Measurements from ENCODE around the gene PCNT.

The PCNT gene

DNA sequence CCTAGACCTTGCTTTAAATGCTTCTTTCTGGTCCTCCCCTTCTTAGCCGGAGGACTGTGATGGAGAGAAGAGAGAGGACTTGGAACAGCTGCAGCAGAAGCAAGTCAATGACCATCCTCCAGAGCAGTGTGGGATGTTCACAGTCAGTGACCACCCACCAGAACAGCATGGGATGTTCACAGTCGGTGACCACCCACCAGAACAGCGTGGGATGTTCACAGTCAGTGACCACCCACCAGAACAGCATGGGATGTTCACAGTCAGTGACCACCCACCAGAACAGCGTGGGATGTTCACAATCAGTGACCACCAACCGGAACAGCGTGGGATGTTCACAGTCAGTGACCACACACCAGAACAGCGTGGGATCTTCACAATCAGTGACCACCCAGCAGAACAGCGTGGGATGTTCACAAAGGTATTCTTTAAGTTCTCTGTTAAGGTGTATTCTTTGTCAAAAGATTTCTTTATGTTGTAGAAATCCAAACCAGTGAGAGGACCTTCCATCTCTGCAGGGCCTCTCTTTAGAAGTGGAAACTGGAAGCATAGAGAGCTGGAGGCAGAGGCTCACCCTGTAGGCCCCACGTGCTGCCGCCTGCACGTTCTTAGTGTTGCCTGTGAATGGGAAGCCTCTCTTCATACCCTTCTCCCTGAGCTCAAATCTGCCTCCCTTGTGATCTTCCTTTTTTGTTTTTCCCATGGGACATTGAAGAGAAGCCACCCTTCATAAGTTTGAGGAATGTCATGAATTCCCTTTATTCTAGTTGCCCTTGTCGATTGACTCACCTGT lies 10.6 kb downstream of the PCNT start:
- no peak overlapping the region for H3K4me3 ChIP-seq (replicated peaks in 1 of 2; ENCODE audit: low read depth in 2 of 2, low read length in 2 of 2)
- DNase-seq (ENCODE audit: low read depth in 2 of 2): no peak
- TF ChIP-seq, protein P1, sequence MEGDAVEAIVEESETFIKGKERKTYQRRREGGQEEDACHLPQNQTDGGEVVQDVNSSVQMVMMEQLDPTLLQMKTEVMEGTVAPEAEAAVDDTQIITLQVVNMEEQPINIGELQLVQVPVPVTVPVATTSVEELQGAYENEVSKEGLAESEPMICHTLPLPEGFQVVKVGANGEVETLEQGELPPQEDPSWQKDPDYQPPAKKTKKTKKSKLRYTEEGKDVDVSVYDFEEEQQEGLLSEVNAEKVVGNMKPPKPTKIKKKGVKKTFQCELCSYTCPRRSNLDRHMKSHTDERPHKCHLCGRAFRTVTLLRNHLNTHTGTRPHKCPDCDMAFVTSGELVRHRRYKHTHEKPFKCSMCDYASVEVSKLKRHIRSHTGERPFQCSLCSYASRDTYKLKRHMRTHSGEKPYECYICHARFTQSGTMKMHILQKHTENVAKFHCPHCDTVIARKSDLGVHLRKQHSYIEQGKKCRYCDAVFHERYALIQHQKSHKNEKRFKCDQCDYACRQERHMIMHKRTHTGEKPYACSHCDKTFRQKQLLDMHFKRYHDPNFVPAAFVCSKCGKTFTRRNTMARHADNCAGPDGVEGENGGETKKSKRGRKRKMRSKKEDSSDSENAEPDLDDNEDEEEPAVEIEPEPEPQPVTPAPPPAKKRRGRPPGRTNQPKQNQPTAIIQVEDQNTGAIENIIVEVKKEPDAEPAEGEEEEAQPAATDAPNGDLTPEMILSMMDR (IDR thresholded peaks at IDR 0.05; ENCODE audit: low read depth, low read length): no peak

DNA sequence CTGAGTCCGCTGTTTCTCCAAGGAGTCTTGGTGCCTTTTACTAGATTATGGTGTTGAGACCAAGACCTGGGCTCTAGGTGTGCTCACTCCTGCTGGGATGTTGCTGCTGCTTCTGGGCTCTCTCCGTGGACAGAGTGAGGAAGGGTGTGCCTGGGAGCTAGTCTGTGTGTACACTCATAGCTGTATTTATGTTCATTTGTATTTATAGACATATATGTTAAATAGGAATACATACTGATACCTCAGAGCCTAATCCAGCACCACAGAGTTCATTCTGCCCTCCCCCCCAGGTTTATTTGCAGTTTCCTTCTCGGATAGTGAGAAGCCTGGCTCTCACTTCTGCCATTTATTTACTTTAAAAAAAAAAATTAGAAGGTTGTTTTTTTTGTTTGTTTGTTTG lies 12.6 kb downstream of the PCNT start:
- DNase-seq (ENCODE audit: low read depth in 2 of 2): no peak
- TF ChIP-seq, protein P1 (IDR thresholded peaks at IDR 0.05; ENCODE audit: low read depth, low read length): no peak
- H3K4me3 ChIP-seq (replicated peaks in 1 of 2; ENCODE audit: low read depth in 2 of 2, low read length in 2 of 2): no peak overlapping the region

DNA sequence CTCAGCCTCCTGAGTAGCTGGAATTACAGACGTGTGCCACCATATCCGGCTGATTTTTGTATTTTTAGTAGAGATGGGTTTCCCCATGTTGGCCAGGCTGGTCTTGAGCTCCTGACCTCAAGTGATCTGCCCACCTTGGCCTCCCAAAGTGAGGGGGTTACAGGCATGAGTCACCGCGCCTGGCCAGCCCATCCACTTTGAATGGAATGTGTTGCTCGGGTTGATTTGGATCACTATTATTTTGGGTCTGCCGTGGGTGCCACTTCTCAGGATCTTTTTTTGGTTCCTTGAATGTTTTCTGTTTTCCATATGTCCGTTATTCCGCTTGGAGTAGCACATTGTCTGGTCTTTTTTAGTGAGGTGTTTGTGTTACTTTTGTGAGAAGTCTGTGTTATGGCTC lies 17.0 kb downstream of the PCNT start:
- H3K4me3 ChIP-seq (replicated peaks in 1 of 2; ENCODE audit: low read depth in 2 of 2, low read length in 2 of 2): no peak overlapping the region
- TF ChIP-seq, protein P1 (IDR thresholded peaks at IDR 0.05; ENCODE audit: low read depth, low read length): no peak
- no peak for DNase-seq (ENCODE audit: low read depth in 2 of 2)

DNA sequence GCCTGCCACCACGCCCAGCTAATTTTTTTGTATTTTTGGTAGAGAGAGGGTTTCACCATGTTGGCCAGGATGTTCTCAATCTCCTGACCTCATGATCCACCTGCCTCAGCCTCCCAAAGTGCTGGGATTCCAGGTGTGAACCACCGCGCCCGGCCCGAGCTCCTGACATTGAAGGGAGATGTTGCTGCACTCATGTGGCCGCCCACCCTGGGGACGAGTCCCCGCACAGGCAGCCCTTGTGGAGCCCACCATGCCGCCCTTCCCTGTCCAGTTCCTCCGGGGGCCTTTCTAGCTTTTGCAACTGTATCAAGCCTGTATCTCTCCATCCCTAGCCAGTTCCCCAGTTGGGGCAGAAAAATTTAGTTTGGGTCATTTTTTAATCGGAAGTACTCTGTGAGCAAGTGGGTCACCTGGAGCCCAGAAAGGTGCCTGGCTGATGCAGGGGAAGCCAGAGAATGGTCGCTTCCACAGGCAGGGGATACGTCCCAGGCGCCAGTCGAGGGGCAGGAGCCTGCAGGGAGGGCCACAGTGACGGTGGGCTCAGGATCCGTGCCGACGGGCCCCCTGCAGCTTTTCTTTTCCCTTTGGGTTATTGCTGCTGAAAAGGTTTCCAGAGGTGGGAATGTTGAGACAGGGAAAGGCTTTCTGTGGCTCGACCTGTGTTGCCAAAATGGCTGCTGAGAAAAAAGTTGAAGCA lies 20.4 kb downstream of the PCNT start:
- TF ChIP-seq, protein P1 (IDR thresholded peaks at IDR 0.05; ENCODE audit: low read depth, low read length): no peak
- no peak overlapping the region for H3K4me3 ChIP-seq (replicated peaks in 1 of 2; ENCODE audit: low read depth in 2 of 2, low read length in 2 of 2)
- no peak for DNase-seq (ENCODE audit: low read depth in 2 of 2)

DNA sequence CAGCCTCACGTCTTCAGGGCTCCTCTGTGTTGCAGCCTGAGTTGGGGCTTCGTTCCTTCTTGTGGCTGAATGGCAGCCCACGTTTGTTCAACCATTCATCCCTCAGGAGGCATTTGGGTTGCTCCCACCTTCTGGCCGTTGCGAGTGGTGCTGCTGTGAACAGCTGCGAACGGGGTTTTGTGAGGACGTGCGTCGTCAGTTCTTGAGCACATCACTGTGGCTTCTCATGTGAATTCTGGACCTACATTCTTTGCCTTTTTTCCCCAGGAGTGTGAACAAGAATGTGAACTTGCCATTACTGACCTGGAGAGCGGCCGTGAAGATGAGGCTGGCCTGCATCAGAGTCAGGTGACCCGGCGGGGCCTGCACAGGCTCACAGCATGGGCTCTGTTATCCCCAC lies 21.9 kb downstream of the PCNT start:
- H3K4me3 ChIP-seq (replicated peaks in 1 of 2; ENCODE audit: low read depth in 2 of 2, low read length in 2 of 2): no peak overlapping the region
- TF ChIP-seq, protein P1 (IDR thresholded peaks at IDR 0.05; ENCODE audit: low read depth, low read length): no peak
- no peak for DNase-seq (ENCODE audit: low read depth in 2 of 2)

DNA sequence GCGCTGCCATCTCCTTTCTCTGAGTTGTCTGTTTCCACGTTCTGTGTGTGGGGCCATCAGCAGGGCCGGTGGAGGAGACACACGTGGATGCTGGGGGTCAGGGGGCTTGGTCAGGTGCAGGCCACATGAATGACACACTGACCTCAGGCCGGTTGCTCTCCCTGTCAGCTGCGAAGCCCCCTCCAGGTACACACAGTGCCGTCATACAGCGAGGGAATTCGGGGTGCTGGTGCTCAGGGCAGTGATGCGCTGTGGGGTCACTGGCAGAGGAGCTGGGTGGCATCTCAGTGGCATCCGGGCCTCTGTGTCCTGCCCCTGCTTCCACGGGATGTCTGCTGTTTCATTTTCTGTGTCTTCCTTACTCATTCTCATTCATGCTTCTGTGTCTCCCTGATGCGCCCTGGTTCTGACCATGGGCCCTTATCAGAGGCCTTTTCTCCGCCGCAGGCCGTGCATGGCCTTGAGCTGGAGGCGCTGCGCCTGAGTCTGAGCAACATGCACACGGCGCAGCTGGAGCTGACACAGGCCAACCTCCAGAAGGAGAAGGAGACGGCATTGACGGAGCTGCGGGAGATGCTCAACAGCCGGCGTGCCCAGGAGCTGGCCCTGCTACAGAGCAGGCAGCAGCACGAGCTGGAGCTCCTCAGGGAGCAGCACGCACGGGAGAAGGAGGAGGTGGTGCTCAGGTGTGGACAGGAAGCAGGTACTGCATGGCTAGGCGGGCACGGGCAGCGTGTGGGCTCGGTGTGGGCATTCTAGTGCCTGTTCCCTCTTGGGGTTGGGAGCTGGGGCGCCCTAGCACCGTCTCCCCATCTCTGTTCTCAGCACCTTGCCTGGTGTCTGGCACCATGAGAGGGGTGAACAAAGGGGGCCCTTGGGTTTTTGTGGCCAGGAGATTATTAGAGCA lies 22.6 kb downstream of the PCNT start:
- TF ChIP-seq, protein P1 (IDR thresholded peaks at IDR 0.05; ENCODE audit: low read depth, low read length): no peak
- no peak for DNase-seq (ENCODE audit: low read depth in 2 of 2)
- H3K4me3 ChIP-seq (replicated peaks in 1 of 2; ENCODE audit: low read depth in 2 of 2, low read length in 2 of 2): no peak overlapping the region

Data from cardiac fibroblast (primary cell).